Stimulated activated naive CD8-positive, alpha-beta T cell treated with anti-CD3 and anti-CD28 coated beads, Interleukin-15, amount 100 ng/mL, for 72 hours (primary cell): ENCODE measurements around the gene CLEC9A.

ENCODE experiments used
- ATAC-seq: fragments of 150-1000 bp; cut with Tn5 transposase; 2 replicates; pipeline ENCODE4 v1.10.0; 2021; ENCODE audit warnings: mild to moderate bottlenecking, moderate library complexity
- DNase-seq, 2 donors: peaks; one replicate each; pipeline ENCODE4 v3.0.0; 2021 to 2022
- H3K27ac Mint-ChIP-seq, 2 donors: one replicate each; pipeline ENCODE4 v1.8.0; 2022; ENCODE audit warnings: mild to moderate bottlenecking in 2 of 2, mixed read lengths in 2 of 2, moderate library complexity in 2 of 2
- H3K27me3 Mint-ChIP-seq: one replicate; pipeline ENCODE4 v1.8.0; 2022; ENCODE audit warnings: mixed read lengths
- H3K4me1 Mint-ChIP-seq: one replicate; pipeline ENCODE4 v1.8.0; 2022; ENCODE audit warnings: mild to moderate bottlenecking, mixed read lengths
- H3K4me3 Mint-ChIP-seq, 2 donors: one replicate each; pipeline ENCODE4 v1.8.0; 2022; ENCODE audit warnings: mild to moderate bottlenecking in 2 of 2, mixed read lengths in 2 of 2, moderate library complexity in 1 of 2
- H3K9me3 Mint-ChIP-seq, 2 donors: one replicate each; pipeline ENCODE4 v1.8.0; 2022; ENCODE audit warnings: mixed read lengths in 2 of 2

The CLEC9A gene

DNA sequence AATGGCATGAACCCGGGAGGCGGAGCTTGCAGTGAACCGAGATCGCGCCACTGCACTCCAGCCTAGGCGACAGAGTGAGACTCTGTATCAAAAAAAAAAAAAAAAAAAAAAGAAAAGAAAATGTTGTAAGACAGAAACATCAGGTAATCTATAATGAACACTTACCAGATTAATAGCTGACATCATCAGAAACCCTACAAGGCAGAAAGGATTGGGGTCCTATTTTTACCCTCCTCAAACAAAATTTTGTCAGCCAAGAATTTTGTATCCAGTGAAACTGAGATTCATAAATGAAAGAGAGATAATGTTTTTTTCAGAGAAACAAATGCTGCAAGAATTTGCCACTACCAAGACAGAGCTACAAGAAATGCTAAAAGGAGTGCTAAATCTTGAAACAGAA lies 54.3 kb downstream of the CLEC9A start:
- H3K9me3 Mint-ChIP-seq: peaks cover 13 to 15% of the 10 kb centered on the region in 2 donors
- H3K27me3 Mint-ChIP-seq: no peaks in the 10 kb centered on the region
- ATAC-seq: no peak
- DNase-seq: no peak
- no peaks in the 10 kb centered on the region for H3K4me1 Mint-ChIP-seq
- H3K4me3 Mint-ChIP-seq: no peak overlapping the region
- no peak overlapping the region for H3K27ac Mint-ChIP-seq

- Mint-ChIP-seq H3K9me3 (peaks cover 13 to 15% of the 10 kb centered on the region in 2 donors), H3K27me3 (no peaks in the 10 kb centered on the region), H3K4me1 (no peaks in the 10 kb centered on the region), H3K4me3 (no peak overlapping the region), H3K27ac (no peak overlapping the region)
- DNase-seq (no peak), ATAC-seq (no peak)
Measured at GRCh38 chr12:10086387-10086786, 55.9 kb downstream of the CLEC9A start.

GRCh38 chr12:10088031-10088430 lies 57.5 kb downstream of the CLEC9A start:
- H3K4me1 Mint-ChIP-seq: no peaks in the 10 kb centered on the region
- H3K9me3 Mint-ChIP-seq: peaks cover 8 to 15% of the 10 kb centered on the region in 2 donors
- H3K4me3 Mint-ChIP-seq: no peak overlapping the region
- DNase-seq (no peak), ATAC-seq (no peak)
- no peak overlapping the region for H3K27ac Mint-ChIP-seq
- H3K27me3 Mint-ChIP-seq: no peaks in the 10 kb centered on the region

DNA sequence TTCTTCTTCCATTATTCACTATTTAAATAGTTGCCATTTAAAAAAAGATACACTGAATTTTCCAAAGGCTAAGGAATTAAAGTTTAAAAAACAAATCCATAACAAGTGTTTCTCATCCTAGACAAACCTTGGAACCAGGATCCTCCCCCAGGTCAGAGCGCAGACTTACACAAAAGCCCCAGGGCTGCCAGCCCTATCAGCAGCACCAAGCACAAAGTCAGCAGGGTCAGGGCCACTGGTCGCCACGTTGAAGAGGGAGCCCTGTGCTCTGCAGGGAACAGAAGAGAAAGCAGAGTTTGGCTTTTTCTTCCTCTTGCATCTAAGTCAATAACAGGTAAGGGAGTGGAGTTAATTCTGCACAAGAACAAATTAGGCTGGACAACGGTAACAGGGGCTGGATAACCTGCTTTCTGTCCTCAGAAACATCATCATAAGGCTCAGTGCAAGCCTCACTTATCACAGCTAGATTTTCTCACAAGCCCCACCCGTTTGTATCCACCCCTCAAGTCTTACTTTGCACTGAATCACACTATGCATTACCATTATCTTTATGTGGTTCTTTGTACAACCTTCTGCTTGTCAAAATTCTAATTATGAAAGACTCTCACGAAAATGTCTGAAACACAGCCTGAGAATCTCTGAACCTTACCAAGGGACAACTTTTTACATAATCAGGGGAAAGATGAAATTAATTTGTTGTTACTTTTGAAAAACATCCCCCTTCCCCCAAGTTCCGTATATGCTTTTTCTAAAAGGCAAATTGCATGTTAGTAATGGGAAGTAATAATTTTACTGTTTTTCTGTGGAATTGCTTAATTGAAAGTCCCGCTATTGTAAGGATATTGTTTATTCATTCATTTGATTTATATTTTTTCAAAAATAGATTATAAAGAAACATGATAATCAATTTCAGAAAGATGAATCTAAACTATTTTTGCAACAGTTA lies 58.7 kb downstream of the CLEC9A start:
- Mint-ChIP-seq H3K9me3 (peaks cover 3 to 7% of the 10 kb centered on the region in 2 donors), H3K27me3 (no peaks in the 10 kb centered on the region), H3K4me3 (no peak overlapping the region), H3K27ac (no peak overlapping the region), H3K4me1 (no peaks in the 10 kb centered on the region)
- ATAC-seq (no peak), DNase-seq (no peak)

DNA sequence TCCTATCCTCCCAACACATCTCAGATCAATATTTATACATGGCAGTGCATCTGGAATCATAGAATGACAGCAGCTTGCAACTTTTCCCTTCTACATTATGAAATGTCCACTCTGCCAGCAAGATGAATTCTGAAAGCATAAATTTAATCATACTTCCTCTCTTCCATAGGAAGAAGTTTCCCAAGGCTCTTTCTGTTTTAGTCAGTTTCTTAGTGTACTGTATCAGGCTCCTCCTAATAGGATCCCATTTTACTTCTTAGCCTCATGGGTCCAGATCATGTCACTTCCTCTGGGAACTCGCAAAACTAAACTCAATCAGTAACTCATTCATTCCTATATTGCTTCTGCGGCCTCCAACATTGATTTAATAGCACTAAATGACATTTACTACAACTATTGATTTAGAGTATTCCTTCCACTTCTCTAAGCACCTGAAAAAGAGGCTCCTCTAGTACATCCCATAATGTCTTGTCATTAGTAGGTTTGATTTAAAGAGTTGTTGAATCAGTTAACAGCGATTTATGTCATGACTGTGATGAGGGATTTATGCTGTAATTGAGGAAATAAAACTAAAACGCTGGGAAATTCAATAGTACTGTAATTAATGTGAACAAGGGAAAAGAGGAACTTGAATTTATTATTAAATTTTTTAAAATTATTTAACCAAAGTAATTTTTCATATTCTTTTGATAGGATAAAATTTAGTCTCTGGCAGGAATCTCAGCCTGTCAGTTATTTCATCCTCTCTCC lies 64.3 kb downstream of the CLEC9A start:
- Mint-ChIP-seq H3K4me1 (no peaks in the 10 kb centered on the region), H3K9me3 (no peaks in the 10 kb centered on the region), H3K27me3 (no peaks in the 10 kb centered on the region), H3K4me3 (no peak overlapping the region), H3K27ac (no peak overlapping the region)
- DNase-seq: no peak
- ATAC-seq: no peak

DNA sequence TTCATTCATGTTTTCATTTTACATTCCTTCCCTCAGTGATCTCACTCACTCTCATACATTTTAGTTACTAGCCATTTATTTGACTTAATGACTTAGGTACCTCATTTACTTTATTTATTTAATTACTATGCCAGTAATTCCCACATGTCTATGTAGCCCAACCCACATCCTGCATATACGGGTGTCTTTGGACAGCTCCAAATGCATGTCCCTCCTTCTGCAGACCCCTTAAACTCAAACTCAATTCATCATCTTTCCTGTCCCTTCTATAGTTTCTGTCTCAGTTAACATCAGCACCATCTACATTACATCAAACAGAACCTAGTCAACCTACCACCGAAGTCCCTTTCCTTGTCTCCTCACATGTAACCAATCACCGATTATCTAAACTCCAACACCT lies 65.5 kb downstream of the CLEC9A start:
- Mint-ChIP-seq H3K9me3 (no peaks in the 10 kb centered on the region), H3K27me3 (no peaks in the 10 kb centered on the region), H3K4me3 (no peak overlapping the region), H3K27ac (no peak overlapping the region), H3K4me1 (no peaks in the 10 kb centered on the region)
- no peak for DNase-seq
- no peak for ATAC-seq

GRCh38 chr12:10097521-10097920 lies 67.0 kb downstream of the CLEC9A start:
- no peak for ATAC-seq
- no peak for DNase-seq

GRCh38 chr12:10098791-10099190 lies 68.3 kb downstream of the CLEC9A start, which contains the start of gene CLEC1A:
Gene CLEC1A, minus strand, starts transcription at chr12:10098985. Its CDS starts 63 bp downstream, at chr12:10098922.
- no peak within 1 kb of the TSS for H3K27ac Mint-ChIP-seq
- H3K4me3 Mint-ChIP-seq: no peak within 1 kb of the TSS
- DNase-seq (no peak), ATAC-seq (no peak)
- H3K4me1 Mint-ChIP-seq: no peaks in the 10 kb centered on the region
- H3K27me3 Mint-ChIP-seq: peaks cover 4% of the 10 kb centered on the region
- H3K9me3 Mint-ChIP-seq: peaks cover 7% of the 10 kb centered on the region in 2 donors

More at GRCh38 chr12:10097521-10097920, 67.0 kb downstream of the CLEC9A start:
- no peaks in the 10 kb centered on the region for H3K4me1 Mint-ChIP-seq
- H3K4me3 Mint-ChIP-seq: no peak overlapping the region
- H3K27me3 Mint-ChIP-seq: no peaks in the 10 kb centered on the region
- H3K27ac Mint-ChIP-seq: no peak overlapping the region
- no peaks in the 10 kb centered on the region for H3K9me3 Mint-ChIP-seq

DNA sequence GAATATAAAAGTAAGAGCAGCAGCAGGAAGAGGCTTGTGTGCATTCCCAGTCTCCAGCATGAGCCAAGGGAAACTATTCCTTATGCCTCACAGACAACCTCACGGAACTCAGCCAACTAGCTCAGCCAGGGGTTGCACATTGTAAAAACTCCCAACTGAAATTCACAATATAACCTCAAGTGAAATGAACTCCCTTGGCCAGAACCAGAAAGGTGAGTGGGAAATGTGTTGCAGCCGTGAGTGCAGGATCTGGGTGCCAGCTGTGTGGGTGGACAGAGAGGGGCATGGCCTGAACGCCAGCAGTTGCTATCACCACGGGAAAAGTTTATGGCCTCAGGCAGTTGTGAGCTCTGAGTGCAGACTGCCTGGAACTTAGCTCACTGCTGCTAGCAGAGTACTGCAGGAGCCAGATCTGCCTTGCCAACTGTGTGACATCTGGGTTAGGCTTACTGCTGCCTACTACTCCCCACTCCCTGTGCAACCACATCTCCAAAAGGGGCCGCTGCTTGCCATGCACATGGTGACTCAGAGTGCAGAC lies 70.6 kb downstream of the CLEC9A start:
- Mint-ChIP-seq H3K27ac (no peak overlapping the region), H3K4me1 (no peaks in the 10 kb centered on the region), H3K27me3 (peaks cover 7% of the 10 kb centered on the region), H3K4me3 (no peak overlapping the region), H3K9me3 (peaks cover 10 to 11% of the 10 kb centered on the region in 2 donors)
- DNase-seq: no peak
- ATAC-seq: no peak

- Mint-ChIP-seq H3K27ac (no peak overlapping the region), H3K4me3 (no peak overlapping the region), H3K9me3 (peaks cover 10 to 12% of the 10 kb centered on the region in 2 donors), H3K27me3 (peaks cover 7% of the 10 kb centered on the region), H3K4me1 (no peaks in the 10 kb centered on the region)
- ATAC-seq (no peak), DNase-seq (no peak)
Measured at GRCh38 chr12:10101648-10102220, 71.3 kb downstream of the CLEC9A start.

GRCh38 chr12:10102322-10102721 lies 71.8 kb downstream of the CLEC9A start:
- ATAC-seq (no peak), DNase-seq (no peak)
- Mint-ChIP-seq H3K9me3 (peaks cover 10 to 17% of the 10 kb centered on the region in 2 donors), H3K27me3 (peaks cover 7% of the 10 kb centered on the region), H3K4me3 (no peak overlapping the region), H3K27ac (no peak overlapping the region), H3K4me1 (no peaks in the 10 kb centered on the region)

DNA sequence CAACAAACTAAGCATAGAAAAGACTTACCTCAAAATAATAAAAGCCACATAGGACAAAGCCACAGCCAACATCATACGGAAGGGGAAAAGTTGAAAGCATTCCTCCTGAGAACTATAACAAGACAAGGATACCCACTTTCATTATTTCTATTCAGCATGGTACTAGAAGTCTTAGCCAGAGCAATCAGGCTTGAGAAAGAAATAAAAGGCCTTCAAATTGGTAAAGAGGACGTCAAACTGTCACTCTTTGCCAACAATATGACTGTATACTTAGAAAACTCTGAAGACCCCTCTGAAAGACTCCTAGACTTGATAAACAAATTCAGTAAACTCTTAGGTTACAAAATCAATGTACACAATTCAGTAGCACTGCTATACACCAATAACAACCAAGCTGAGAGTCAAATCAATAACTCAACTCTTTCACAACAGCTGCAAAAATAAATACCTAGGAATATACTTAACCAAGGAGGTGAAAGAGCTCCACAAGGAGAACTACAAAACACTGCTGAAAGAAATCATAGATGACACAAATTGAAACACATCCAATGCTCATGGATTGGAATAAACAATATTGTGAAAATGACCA lies 79.9 kb downstream of the CLEC9A start:
- H3K4me1 Mint-ChIP-seq: no peaks in the 10 kb centered on the region
- H3K27ac Mint-ChIP-seq: no peak overlapping the region
- H3K9me3 Mint-ChIP-seq: peaks cover 5 to 19% of the 10 kb centered on the region in 2 donors
- no peak overlapping the region for H3K4me3 Mint-ChIP-seq
- DNase-seq (no peak), ATAC-seq (no peak)
- no peaks in the 10 kb centered on the region for H3K27me3 Mint-ChIP-seq

DNA sequence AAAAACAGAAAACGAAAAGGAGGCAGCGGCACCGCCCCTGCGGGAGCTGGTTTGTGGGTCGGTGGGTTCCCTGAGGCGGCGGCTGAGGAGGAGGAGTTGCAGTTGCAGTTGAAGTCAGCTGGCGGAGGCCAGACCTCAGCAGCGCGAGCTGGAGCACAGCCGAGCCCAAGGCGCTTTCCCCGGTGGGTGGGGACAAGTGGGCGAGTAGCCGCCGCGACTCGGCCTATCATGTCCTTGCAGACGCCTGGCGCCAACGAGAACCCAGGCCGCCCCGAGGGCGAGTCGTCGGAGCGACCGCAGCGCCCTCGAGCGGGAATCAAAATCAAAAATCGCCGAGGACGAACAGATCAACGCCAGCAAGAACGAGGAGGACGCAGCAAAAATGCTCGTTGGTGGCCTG lies 81.0 kb downstream of the CLEC9A start:
- ATAC-seq (no peak), DNase-seq (no peak)
- H3K27me3 Mint-ChIP-seq: no peaks in the 10 kb centered on the region
- no peak overlapping the region for H3K27ac Mint-ChIP-seq
- no peaks in the 10 kb centered on the region for H3K4me1 Mint-ChIP-seq
- H3K4me3 Mint-ChIP-seq: no peak overlapping the region
- peaks cover 5 to 19% of the 10 kb centered on the region in 2 donors for H3K9me3 Mint-ChIP-seq

- no peak overlapping the region for H3K27ac Mint-ChIP-seq
- ATAC-seq (no peak), DNase-seq (no peak)
- H3K27me3 Mint-ChIP-seq: no peaks in the 10 kb centered on the region
- H3K4me3 Mint-ChIP-seq: no peak overlapping the region
- no peaks in the 10 kb centered on the region for H3K4me1 Mint-ChIP-seq
- peaks cover 5 to 11% of the 10 kb centered on the region in 2 donors for H3K9me3 Mint-ChIP-seq
Measured at GRCh38 chr12:10113075-10113474, 82.6 kb downstream of the CLEC9A start.

DNA sequence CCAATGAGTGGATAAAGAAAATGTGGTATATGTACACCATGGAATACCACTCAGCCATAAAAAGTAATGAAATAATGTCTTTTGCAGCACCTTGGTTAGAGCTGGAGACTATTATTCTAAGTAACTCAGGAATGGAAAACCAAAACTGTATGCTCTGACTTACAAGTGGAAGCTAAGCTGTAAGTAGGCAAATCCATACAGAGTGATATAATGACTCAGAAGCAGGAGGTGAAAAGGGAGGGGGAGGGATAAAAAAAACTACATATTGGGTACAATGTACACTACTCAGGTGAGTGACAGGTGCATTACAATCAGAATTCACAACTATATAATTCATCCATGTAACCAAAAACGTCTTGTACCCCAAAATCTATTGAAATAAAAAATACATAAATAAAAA lies 83.4 kb downstream of the CLEC9A start:
- Mint-ChIP-seq H3K9me3 (peaks cover 5 to 11% of the 10 kb centered on the region in 2 donors), H3K4me3 (no peak overlapping the region)
- ATAC-seq: no peak

More for the DNA sequence above, 83.4 kb downstream of the CLEC9A start:
- no peaks in the 10 kb centered on the region for H3K4me1 Mint-ChIP-seq
- no peaks in the 10 kb centered on the region for H3K27me3 Mint-ChIP-seq
- DNase-seq: no peak
- H3K27ac Mint-ChIP-seq: no peak overlapping the region
